H1 (cell line): ENCODE results near the gene CARD11. TPM values are rescaled to one million over a fixed set of nuclear protein-coding genes. Genes with fewer than 3 reads are reported as not detected.

Source experiments
- CTCF ChIA-PET: fragments of 300-600 bp; sonication (Branson Sonifier 250); formaldehyde crosslinking; loops from one replicate; lab custom pipeline; 2021; ENCODE audit not compliant: partially characterized antibody; lab: Charles Lee
- POLR2A ChIA-PET: fragments of 300-600 bp; sonication (Branson Sonifier 250); formaldehyde crosslinking; loops from one replicate; lab custom pipeline; 2021; ENCODE audit warnings: inconsistent platforms; ENCODE audit not compliant: partially characterized antibody; lab: Charles Lee
- DNase-seq, 2 experiments: peaks; one replicate each; pipeline versions ENCODE4 v3.0.0 to v3.0.0-alpha.2; 2010 to 2022; ENCODE audit warnings: low spot score in 2 of 2, low read depth in 1 of 2, mixed read lengths in 1 of 2
- FAIRE-seq: peaks from 2 replicates; lab custom pipeline; 2011; peaks lifted over from hg19 to GRCh38; lab: Jason Lieb, UNC
- H2AFZ ChIP-seq: 2 replicates; pipeline ENCODE4 v1.8.1; 2012; ENCODE audit warnings: low read length, inconsistent platforms
- H2AK5ac ChIP-seq: 2 replicates; pipeline ENCODE4 v1.6.1; 2013; ENCODE audit warnings: low read depth, low read length
- H2BK120ac ChIP-seq: replicated peaks from 2 replicates; pipeline ENCODE3; 2013; ENCODE audit warnings: low read depth, low read length, inconsistent platforms
- H2BK12ac ChIP-seq: 2 replicates; pipeline ENCODE4 v1.6.1; 2013; ENCODE audit warnings: low read depth, low read length
- H2BK15ac ChIP-seq: 2 replicates; pipeline ENCODE4 v1.6.1; 2013; ENCODE audit warnings: low read length
- H2BK20ac ChIP-seq: 2 replicates; pipeline ENCODE4 v1.6.1; 2013; ENCODE audit warnings: low read length
- H2BK5ac ChIP-seq: 2 replicates; pipeline ENCODE4 v1.6.1; 2013; ENCODE audit warnings: low read depth, low read length
- H3K14ac ChIP-seq: 2 replicates; pipeline ENCODE4 v1.6.1; 2013; ENCODE audit warnings: inconsistent platforms; ENCODE audit not compliant: insufficient read length
- H3K18ac ChIP-seq: 2 replicates; pipeline ENCODE4 v1.6.1; 2013; ENCODE audit warnings: low read length; ENCODE audit errors: extremely low read depth
- H3K23ac ChIP-seq: 2 replicates; pipeline ENCODE4 v1.6.1; 2013; ENCODE audit warnings: inconsistent platforms; ENCODE audit not compliant: insufficient read length
- H3K23me2 ChIP-seq: 2 replicates; pipeline ENCODE4 v1.6.1; 2013; ENCODE audit warnings: low read depth, low read length
- H3K27ac ChIP-seq: 2 replicates; pipeline ENCODE4 v1.6.1; 2011; ENCODE audit warnings: low read depth, low read length, inconsistent platforms
- H3K27me3 ChIP-seq, 4 experiments: replicated peaks in 1 of 4; 1 replicate in 1 of 4; 2 replicates in 3 of 4; pipeline versions ENCODE4 v1.6.1 to v1.8.1; 2011 to 2013; ENCODE audit warnings: low read length in 3 of 4, mild to moderate bottlenecking in 3 of 4, inconsistent platforms in 2 of 4, mixed read lengths in 2 of 4, moderate library complexity in 1 of 4; ENCODE audit not compliant: control insufficient read depth in 3 of 4, insufficient read depth in 3 of 4; ENCODE audit errors: extremely low read depth in 1 of 4
- H3K36me3 ChIP-seq, 4 experiments: 2 replicates each; pipeline versions ENCODE4 v1.6.1 to v1.8.1; 2011 to 2013; ENCODE audit warnings: mild to moderate bottlenecking in 4 of 4, low read length in 3 of 4, moderate library complexity in 2 of 4, control low read depth in 1 of 4, inconsistent platforms in 1 of 4; ENCODE audit not compliant: insufficient read depth in 4 of 4, control insufficient read depth in 2 of 4
- H3K4ac ChIP-seq: replicated peaks from 2 replicates; pipeline ENCODE3; 2013; ENCODE audit warnings: low read length, low read depth, mixed read lengths, inconsistent platforms; ENCODE audit not compliant: insufficient read length
- H3K4me1 ChIP-seq, 4 experiments: replicated peaks in 1 of 4; 1 replicate in 1 of 4; 2 replicates in 3 of 4; pipeline versions ENCODE4 v1.6.1 to v1.8.1; 2011 to 2013; ENCODE audit warnings: low read length in 3 of 4, inconsistent platforms in 2 of 4, mixed read lengths in 1 of 4; ENCODE audit not compliant: insufficient read depth in 4 of 4, control insufficient read depth in 3 of 4
- H3K4me2 ChIP-seq, 2 experiments: 2 replicates each; pipeline versions ENCODE4 v1.6.1 to v1.8.1; 2011 to 2013; ENCODE audit warnings: low read depth in 2 of 2, low read length in 2 of 2, control low read depth in 1 of 2, inconsistent platforms in 1 of 2, mild to moderate bottlenecking in 1 of 2; ENCODE audit not compliant: insufficient read depth in 1 of 2
- H3K4me3 ChIP-seq, 4 experiments: fragments of 200-600, 300-600 bp in 1 of 4; sonication (generic), shearing (Covaris generic), sonication (Bioruptor Twin) in 1 of 4; 2 replicates each; pipeline versions ENCODE4 v1.5.1 to v1.8.1; 2011 to 2016; ENCODE audit warnings: low read length in 4 of 4, low read depth in 3 of 4, control low read depth in 2 of 4, inconsistent platforms in 2 of 4, mild to moderate bottlenecking in 2 of 4, mixed read lengths in 1 of 4, moderate library complexity in 1 of 4; ENCODE audit not compliant: insufficient read depth in 2 of 4; ENCODE audit errors: extremely low read depth in 1 of 4
- H3K56ac ChIP-seq: replicated peaks from 2 replicates; pipeline ENCODE3; 2013; ENCODE audit warnings: low read depth, mild to moderate bottlenecking, mixed read lengths, low read length, inconsistent platforms; ENCODE audit not compliant: insufficient read length
- H3K79me1 ChIP-seq: 2 replicates; pipeline ENCODE4 v1.6.1; 2013; ENCODE audit warnings: low read depth, low read length, control low read depth
- H3K79me2 ChIP-seq, 2 experiments: 2 replicates each; pipeline versions ENCODE4 v1.6.1 to v1.8.1; 2012 to 2013; ENCODE audit warnings: low read length in 2 of 2, mild to moderate bottlenecking in 2 of 2, inconsistent platforms in 1 of 2; ENCODE audit not compliant: insufficient read depth in 2 of 2, control insufficient read depth in 1 of 2
- H3K9ac ChIP-seq, 4 experiments: replicated peaks in 1 of 4; 1 replicate in 1 of 4; 2 replicates in 3 of 4; pipeline versions ENCODE4 v1.6.1 to v1.8.1; 2011 to 2013; ENCODE audit warnings: low read depth in 3 of 4, low read length in 3 of 4, control low read depth in 2 of 4, mild to moderate bottlenecking in 2 of 4, moderate library complexity in 2 of 4, inconsistent platforms in 1 of 4; ENCODE audit errors: extremely low read depth in 1 of 4
- H3K9me3 ChIP-seq, 2 experiments: 2 replicates each; pipeline versions ENCODE4 v1.6.1 to v1.8.1; 2012 to 2013; ENCODE audit warnings: mild to moderate bottlenecking in 2 of 2, moderate library complexity in 2 of 2, control low read depth in 1 of 2, inconsistent platforms in 1 of 2, low read depth in 1 of 2, low read length in 1 of 2, mixed read lengths in 1 of 2; ENCODE audit not compliant: insufficient read depth in 2 of 2
- H4K20me1 ChIP-seq, 2 experiments: replicated peaks in 1 of 2; 2 replicates each; pipeline versions ENCODE3 to v1.8.1; 2011 to 2013; ENCODE audit warnings: inconsistent platforms in 2 of 2, low read length in 2 of 2, mild to moderate bottlenecking in 1 of 2; ENCODE audit not compliant: insufficient read depth in 2 of 2, control insufficient read depth in 1 of 2
- H4K5ac ChIP-seq: 2 replicates; pipeline ENCODE4 v1.6.1; 2013; ENCODE audit warnings: low read length, low read depth, mixed read lengths, inconsistent platforms; ENCODE audit not compliant: insufficient read length
- H4K8ac ChIP-seq: 2 replicates; pipeline ENCODE4 v1.8.0; 2013; ENCODE audit warnings: mild to moderate bottlenecking, moderate library complexity, low read length, inconsistent platforms; ENCODE audit not compliant: insufficient read depth; ENCODE audit errors: extremely low read depth
- H4K91ac ChIP-seq: replicated peaks from 2 replicates; pipeline ENCODE3; 2013; ENCODE audit warnings: low read length, mixed read lengths, inconsistent platforms; ENCODE audit not compliant: insufficient read length
- BACH1 ChIP-seq: IDR thresholded peaks from 2 replicates; pipeline ENCODE4 v1.6.1; 2012; ENCODE audit warnings: low read length, improper control_type of control experiment
- EZH2 ChIP-seq: fragments of 200-600 bp; sonication (generic); IDR thresholded peaks from 2 replicates; pipeline ENCODE4 v1.7.1; 2012; ENCODE audit warnings: low read depth, mild to moderate bottlenecking, moderate library complexity, low read length, inconsistent platforms; ENCODE audit not compliant: severe bottlenecking
- GABPA ChIP-seq: IDR thresholded peaks from 2 replicates; pipeline ENCODE4 v1.6.1; 2011; ENCODE audit warnings: mild to moderate bottlenecking, low read length, moderate library complexity, borderline replicate concordance; ENCODE audit not compliant: insufficient read depth
- HDAC2 ChIP-seq, 2 experiments: fragments of 300-600 bp in 1 of 2; sonication (generic) in 1 of 2; IDR thresholded peaks; 2 replicates each; pipeline ENCODE4 v1.6.1; 2011 to 2012; ENCODE audit warnings: low read depth in 2 of 2, low read length in 2 of 2, mild to moderate bottlenecking in 2 of 2, moderate library complexity in 2 of 2, borderline replicate concordance in 1 of 2, inconsistent platforms in 1 of 2
- JUND ChIP-seq: IDR thresholded peaks from 2 replicates; pipeline ENCODE4 v1.6.1; 2011; ENCODE audit warnings: mild to moderate bottlenecking, improper control_type of control experiment, low read length
- MAX ChIP-seq: IDR thresholded peaks from 2 replicates; pipeline ENCODE4 v1.6.1; 2012; ENCODE audit warnings: inconsistent platforms
- PHF8 ChIP-seq: fragments of 200-600 bp; sonication (generic); conservative IDR thresholded peaks from 2 replicates; pipeline ENCODE4 v1.7.1; 2012; ENCODE audit warnings: low read depth, mild to moderate bottlenecking, inconsistent platforms, low read length, moderate library complexity
- RXRA ChIP-seq: IDR thresholded peaks from 2 replicates; pipeline ENCODE4 v1.6.1; 2011; ENCODE audit warnings: low read depth, mild to moderate bottlenecking, low read length, moderate library complexity; ENCODE audit not compliant: insufficient read depth
- SAP30 ChIP-seq: fragments of 300-600 bp; sonication (generic); IDR thresholded peaks from 2 replicates; pipeline ENCODE4 v1.7.1; 2012; ENCODE audit warnings: low read length, moderate library complexity, mild to moderate bottlenecking, inconsistent platforms; ENCODE audit not compliant: insufficient read depth, insufficient replicate concordance
- SRF ChIP-seq: IDR thresholded peaks from 2 replicates; pipeline ENCODE4 v1.6.1; 2011; ENCODE audit warnings: mild to moderate bottlenecking, low read depth, low read length, moderate library complexity
- SUZ12 ChIP-seq: fragments of 200-600 bp; sonication (generic); IDR thresholded peaks from 2 replicates; pipeline ENCODE4 v1.6.1; 2012; ENCODE audit warnings: mild to moderate bottlenecking, inconsistent platforms, low read length, moderate library complexity, mixed read lengths
- WGBS, 2 experiments: shearing (Covaris generic) in 1 of 2; methylation state at CpG; one replicate each; pipeline versions ENCODE4 v1.1.6 to v1.1.7; 2013 to 2015; ENCODE audit warnings: low lambda C conversion rate in 2 of 2, mixed read lengths in 2 of 2, inconsistent platforms in 1 of 2, low coverage in 1 of 2, missing lambda C conversion rate in 1 of 2; ENCODE audit not compliant: insufficient replicate concordance in 2 of 2, insufficient coverage in 1 of 2, insufficient read length in 1 of 2; ENCODE audit errors: extremely low coverage in 1 of 2, missing lambda C conversion rate in 1 of 2; 5-methylcytosine and 5-hydroxymethylcytosine counted together
- polyA plus RNA-seq, 7 experiments: library from polyadenylated mRNA; depleted of rRNA in 3 of 7; stranded (reverse) in 5 of 7; unstranded in 2 of 7; fragments of >200 nt in 5 of 7; fragments of 200-250 nt in 2 of 7; gene quantifications; 1 replicate in 5 of 7; 2 replicates in 1 of 7; 4 replicates in 1 of 7; pipeline versions ENCODE4 v1.2.1 to v1.2.3, GENCODE V29; 2011 to 2013; ENCODE audit warnings: missing spikeins in 2 of 7, mixed read lengths in 2 of 7
- total RNA-seq: library from RNA; stranded (reverse); fragmentation: NEBNext Ultra II Directional; extraction: Animal tissue kit (Norgen Biotek cat#: 25700); gene quantifications from 2 replicates; pipeline ENCODE4 v1.2.1, GENCODE V29; 2021
- TF ChIP-seq, protein P1 (sequence below): IDR thresholded peaks from 2 replicates; pipeline ENCODE4 v1.6.1; 2012; ENCODE audit warnings: low read length, inconsistent platforms

Gene CARD11
- total and polyA plus RNA-seq, 2 of the 8 experiments (the other 6 are each of a cell fraction or from before 2014, with no cell fraction given), result 12.6 to 29.8 TPM

GRCh38 chr7:3028758-3029093 lies 14.9 kb downstream of the CARD11 start:
- no peaks in the 10 kb centered on the region for H4K20me1 ChIP-seq
- no peak overlapping the region for H2BK20ac ChIP-seq
- H3K4me1 ChIP-seq, result peaks cover 0 to 5% (median 3%) of the 10 kb centered on the region in 4 experiments; a peak in 5 of 7 replicates
- no peak overlapping the region for H2AFZ ChIP-seq
- no peak overlapping the region for H3K4me2 ChIP-seq
- 91% methylated on average over 5 of the region's 5 CpGs; no CpG with 5 or more reads in 1 of the 2 experiments for WGBS, 2 experiments
- no peak overlapping the region for H2BK15ac ChIP-seq
- no peak overlapping the region for H2AK5ac ChIP-seq
- no peak for DNase-seq
- H4K8ac ChIP-seq, result no peak overlapping the region
- no peak overlapping the region for H3K4ac ChIP-seq
- ChIA-PET POLR2A (no interaction called here), CTCF (interaction anchor here (1.4 kb wide), 1 partner anchor 22 kb away, joined by 3 read pairs; no protein-coding TSS in a partner anchor)
- no peak overlapping the region for H2BK120ac ChIP-seq
- no peaks in the 10 kb centered on the region for H3K79me2 ChIP-seq
- H3K23me2 ChIP-seq, result no peaks in the 10 kb centered on the region
- H3K36me3 ChIP-seq, result no peaks in the 10 kb centered on the region
- H2BK12ac ChIP-seq, result no peak overlapping the region
- no peak overlapping the region for H3K27ac ChIP-seq
- no peak overlapping the region for H2BK5ac ChIP-seq
- FAIRE-seq, result no peak
- no peak overlapping the region for H3K23ac ChIP-seq
- no peak overlapping the region for H4K5ac ChIP-seq
- H4K91ac ChIP-seq, result no peak overlapping the region
- H3K18ac ChIP-seq, result no peak overlapping the region
- no peak overlapping the region for H3K4me3 ChIP-seq
- H3K56ac ChIP-seq, result no peak overlapping the region
- H3K79me1 ChIP-seq, result no peaks in the 10 kb centered on the region; the same call in 1 of the 2 replicates
- no peak overlapping the region for H3K14ac ChIP-seq
- no peaks in the 10 kb centered on the region for H3K27me3 ChIP-seq
- no peak overlapping the region for H3K9ac ChIP-seq
- H3K9me3 ChIP-seq, result 0 out of 4 replicates have a peak, but pooled peaks cover 3 to 5% of the 10 kb centered on the region in 2 experiments
- TF ChIP-seq, protein P1, sequence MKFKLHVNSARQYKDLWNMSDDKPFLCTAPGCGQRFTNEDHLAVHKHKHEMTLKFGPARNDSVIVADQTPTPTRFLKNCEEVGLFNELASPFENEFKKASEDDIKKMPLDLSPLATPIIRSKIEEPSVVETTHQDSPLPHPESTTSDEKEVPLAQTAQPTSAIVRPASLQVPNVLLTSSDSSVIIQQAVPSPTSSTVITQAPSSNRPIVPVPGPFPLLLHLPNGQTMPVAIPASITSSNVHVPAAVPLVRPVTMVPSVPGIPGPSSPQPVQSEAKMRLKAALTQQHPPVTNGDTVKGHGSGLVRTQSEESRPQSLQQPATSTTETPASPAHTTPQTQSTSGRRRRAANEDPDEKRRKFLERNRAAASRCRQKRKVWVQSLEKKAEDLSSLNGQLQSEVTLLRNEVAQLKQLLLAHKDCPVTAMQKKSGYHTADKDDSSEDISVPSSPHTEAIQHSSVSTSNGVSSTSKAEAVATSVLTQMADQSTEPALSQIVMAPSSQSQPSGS, result no peak
- TF ChIP-seq MAX, result no peak
- no peak for TF ChIP-seq RXRA
- TF ChIP-seq SRF, result no peak
- TF ChIP-seq SAP30, result no peak
- TF ChIP-seq EZH2, result no peak
- no peak for TF ChIP-seq SUZ12
- TF ChIP-seq HDAC2 (IDR thresholded peaks at IDR 0.05; ENCODE audit: borderline replicate concordance in 1 of 2, low read depth in 2 of 2, low read length in 2 of 2), result no peak
- no peak for TF ChIP-seq JUND
- no peak for TF ChIP-seq PHF8
- TF ChIP-seq BACH1, result no peak
- no peak for TF ChIP-seq GABPA
